HG03159 (cell line): ENCODE data around the gene PRR13.
A peak's percentile ranks its signal among the peaks of the same experiment; 100 is the strongest.
"Not testable (repeated sequence)": the region's sequence is repeated elsewhere in the genome, so short reads cannot be mapped to it uniquely, and the experiment has no call there.

ENCODE experiments used
- ATAC-seq: cut with Tn5 transposase; IDR thresholded peaks from one replicate; pipeline ENCODE4 v1.9.1; 2021; ENCODE audit warnings: mild to moderate bottlenecking, moderate library complexity; ENCODE audit not compliant: unreplicated experiment

The PRR13 gene, protein sequence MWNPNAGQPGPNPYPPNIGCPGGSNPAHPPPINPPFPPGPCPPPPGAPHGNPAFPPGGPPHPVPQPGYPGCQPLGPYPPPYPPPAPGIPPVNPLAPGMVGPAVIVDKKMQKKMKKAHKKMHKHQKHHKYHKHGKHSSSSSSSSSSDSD

DNA sequence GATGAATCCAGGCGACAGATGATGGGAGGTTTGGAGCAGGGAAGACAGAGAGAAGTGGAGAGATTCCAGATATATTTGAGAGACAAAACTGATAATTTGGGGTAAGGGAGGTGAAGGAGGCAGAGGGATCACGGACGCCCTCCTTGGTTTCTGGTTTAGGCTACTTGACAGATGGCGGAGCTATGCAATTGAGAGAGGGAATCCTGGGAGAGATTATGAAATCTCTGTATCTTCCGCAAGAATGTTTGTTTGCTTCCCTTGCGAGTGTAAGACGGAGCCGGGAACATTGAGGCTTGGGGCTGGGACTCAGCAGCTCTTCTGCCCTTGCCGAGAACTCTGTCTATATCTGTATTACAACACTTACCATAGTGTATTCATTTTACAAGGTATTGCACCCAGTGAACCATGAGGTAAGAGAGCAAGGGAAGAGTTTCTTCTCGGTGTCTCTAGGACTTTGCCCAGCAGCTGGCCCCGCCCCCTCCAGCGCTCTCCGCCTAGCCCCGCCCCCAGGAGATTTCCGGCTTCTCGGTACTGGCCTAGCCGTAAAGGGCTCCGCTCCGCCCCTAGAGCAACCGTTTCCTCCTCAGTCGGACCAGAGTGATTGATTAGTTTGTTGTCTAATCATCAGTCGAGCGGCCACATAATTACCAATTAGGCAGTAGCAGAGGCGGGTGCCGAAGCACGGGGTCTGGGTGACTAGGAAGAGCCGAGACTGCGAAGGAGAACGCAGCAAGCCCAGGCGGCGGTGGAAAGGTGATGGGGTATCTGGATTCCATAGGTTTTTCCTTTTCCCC lies at the start of gene PRR13:
Gene PRR13 (plus strand): TSS at position 695 of the 794 bp plus-strand sequence. CDS start 981 bp downstream, outside the sequence.
- ATAC-seq: peak; percentile 97

DNA sequence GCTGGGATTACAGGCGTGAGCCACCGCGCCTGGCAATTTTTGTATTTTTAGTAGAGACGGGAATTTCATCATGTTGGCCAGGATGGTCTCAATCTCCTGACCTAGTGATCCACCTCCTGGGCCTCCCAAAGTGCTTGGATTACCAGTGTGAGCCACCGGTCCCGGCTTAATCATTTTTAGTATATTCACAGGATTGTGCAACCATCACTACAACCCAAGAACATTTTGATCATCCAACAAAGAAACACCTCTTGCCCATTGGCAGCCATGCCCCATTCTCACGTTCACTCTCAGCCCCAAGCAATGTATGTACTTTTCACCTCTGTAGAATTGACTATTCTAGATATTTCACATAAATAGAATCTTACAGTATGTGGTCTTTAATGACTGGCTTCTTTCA lies 41.6 kb upstream of the PRR13 start:
- ATAC-seq: no peak

DNA sequence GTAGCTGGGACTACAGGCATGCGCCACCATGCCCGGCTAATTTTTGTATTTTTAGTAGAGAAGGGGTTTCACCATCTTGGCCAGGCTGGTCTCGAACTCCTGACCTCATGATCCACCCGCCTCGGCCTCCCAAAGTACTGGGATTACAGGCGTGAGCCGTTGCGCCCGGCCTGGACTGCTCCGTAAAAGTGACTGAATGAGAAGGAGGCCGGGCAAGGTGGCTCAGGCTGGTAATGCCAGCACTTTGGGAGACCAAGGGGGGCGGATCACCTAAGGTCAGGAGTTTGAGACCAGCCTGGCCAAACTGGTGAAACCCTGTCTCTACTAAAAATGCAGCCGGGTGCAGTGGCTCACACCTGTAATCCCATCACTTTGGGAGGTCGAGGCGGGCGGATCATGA lies 39.2 kb upstream of the PRR13 start:
- ATAC-seq: not testable (repeated sequence)

DNA sequence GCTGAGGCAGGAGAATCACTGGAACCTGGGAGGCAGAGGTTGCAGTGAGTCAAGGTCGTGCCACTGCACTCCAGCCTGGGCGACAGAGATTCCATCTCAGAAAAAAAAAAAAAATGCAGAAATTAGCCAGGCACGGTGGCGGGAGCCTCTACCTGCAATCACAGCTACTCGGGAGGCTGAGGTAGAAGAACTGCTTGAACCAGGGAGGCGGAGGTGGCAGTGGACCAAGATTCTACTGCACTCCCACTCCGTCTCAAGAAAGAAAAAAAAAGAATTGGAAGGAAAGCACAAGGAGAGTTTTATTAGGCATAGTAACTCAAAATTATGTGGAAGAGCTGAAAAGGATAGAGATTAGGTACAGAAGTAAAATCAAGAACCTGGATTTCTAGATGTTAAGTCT lies 38.7 kb upstream of the PRR13 start:
- ATAC-seq: no peak

DNA sequence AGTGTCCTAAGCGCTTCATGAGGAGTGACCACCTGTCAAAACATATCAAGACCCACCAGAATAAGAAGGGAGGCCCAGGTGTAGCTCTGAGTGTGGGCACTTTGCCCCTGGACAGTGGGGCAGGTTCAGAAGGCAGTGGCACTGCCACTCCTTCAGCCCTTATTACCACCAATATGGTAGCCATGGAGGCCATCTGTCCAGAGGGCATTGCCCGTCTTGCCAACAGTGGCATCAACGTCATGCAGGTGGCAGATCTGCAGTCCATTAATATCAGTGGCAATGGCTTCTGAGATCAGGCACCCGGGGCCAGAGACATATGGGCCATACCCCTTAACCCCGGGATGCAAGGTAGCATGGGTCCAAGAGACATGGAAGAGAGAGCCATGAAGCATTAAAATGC lies 30.6 kb upstream of the PRR13 start:
- ATAC-seq: no peak

DNA sequence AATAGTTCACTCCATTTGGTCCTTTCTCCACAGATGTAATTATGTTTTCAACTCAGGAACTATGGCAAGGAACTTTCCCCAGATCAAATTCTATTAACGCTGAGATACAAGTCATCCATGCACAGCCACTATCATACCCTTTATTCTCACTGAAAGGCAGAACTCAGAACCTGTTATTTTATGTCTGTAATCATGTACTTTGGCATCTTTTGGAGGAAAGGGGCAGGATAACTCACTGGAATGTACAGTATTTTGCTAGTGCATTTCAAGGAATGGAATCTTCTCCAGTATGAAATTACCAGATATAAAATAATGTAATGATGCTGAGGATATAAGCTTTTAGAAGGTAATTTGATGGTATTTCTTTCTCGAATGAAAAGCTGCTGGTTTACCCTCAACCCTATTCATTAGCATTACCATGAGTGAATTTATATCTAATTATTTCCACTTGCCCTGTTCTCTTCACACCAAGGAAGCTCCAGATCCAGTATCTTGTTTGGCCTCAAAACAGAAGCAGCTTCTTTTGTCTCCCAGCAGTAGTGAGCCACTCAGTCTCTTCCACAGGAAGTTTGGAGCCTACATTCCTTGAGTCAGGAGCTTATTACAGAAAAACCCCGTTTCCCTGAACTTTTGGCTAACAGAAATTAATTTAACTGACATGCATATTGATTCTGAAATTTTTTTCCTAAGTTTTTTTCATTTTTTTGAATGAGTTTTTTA lies 27.9 kb upstream of the PRR13 start:
- ATAC-seq: no peak

DNA sequence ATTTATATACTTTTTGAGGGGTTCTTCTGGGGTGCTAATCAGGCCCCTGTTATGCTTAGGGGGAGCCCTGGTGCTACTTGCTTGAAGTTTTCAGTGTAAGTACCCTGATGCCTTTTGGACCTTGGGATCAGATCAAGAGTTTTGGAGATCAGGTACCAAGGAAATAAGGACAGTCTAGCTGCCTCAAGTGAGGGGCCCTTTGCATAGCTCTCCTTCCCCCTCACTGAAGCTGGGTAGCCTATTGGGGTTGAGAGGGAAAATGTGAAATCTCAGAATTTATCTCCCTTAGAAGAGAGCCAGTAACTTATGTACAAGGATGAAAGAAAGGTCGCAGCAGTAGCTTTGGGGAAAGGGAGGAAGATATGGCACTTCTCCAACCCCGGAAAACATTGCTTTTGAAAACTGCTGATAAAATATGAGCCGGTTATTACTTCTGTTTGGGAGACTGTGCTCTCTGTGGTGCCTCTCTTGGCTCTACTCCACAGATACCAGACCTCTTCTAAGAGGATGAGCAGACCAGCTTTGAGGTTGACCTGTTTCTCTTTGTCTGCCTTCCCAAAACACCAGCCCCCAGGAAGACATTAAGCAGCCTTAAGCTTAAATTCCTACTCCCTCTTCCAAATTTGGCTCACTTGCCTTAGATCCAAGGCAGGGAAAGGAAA lies 26.6 kb upstream of the PRR13 start:
- no peak for ATAC-seq

DNA sequence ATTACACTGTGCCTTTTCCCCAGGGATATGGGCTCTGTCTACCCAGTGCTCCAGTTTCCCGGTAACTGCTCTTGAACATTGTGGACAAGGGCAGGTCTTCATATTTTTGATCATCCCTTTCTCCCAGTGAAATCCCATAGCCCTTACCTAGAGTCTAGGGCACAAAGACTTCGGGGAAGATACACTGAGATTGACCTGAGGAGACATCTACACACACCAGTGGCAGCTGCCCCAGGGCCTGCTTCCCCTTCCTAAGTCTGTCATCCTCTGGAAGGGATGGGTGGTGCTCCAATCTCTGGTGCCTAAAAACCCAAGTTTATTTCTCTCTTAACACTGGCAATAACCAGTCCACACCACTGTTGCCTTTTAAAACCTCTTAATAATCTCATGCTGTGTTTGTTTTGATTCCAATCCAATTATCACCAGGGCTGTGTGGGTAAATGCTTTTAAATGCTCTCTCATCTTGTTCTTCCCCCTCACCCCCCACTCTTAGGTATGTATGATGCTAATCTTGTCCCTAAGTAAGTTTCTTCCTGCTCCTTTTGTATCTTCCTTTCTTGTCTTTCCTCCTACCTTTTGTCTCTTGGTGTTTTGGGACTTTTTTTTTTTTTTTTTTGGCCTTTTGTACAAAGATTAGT lies 25.7 kb upstream of the PRR13 start:
- ATAC-seq: not testable (repeated sequence)

DNA sequence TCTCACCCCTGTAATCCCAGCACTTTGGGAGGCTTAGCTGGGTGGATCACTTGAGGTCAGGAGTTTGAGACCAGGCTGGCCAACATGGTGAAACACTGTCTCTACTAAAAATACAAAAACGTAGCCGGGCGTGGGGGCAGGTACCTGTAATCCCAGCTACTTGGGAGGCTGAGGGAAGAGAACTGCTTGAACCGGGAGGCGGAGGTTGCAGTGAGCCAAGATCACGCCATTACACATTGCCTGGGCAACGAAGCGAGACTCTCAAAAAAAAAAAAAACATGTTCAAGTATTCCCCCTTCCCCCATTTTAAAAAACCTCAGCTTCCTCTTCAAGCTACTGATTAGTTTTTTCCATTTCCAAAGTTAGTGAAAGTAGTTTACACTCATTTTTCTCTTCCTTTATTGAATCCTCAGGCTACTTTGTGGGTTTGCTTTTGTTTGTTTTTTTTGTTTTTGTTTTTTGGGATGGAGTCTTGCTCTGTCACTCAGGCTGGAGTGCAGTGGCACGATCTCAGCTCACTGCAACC lies 24.2 kb upstream of the PRR13 start:
- ATAC-seq: not testable (repeated sequence)

DNA sequence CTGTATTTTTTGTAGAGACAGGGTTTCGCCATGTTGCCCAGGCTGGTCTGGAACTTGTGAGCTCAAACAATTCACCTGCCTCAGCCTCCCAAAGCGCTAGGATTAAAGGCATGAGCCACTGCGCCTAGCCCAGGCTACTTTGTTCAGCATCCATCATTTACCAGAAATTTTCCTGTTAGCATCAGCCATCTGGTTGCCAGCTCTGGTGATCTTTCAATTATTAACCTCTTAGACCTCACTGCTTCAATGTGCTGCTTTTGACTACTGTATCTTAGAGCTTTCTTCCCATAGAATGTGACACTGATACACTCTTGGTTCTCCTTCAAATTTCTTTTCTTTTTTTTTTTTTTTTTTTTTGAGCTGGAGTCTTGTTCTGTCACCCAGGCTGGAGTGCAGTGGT lies 23.3 kb upstream of the PRR13 start:
- ATAC-seq: no peak

DNA sequence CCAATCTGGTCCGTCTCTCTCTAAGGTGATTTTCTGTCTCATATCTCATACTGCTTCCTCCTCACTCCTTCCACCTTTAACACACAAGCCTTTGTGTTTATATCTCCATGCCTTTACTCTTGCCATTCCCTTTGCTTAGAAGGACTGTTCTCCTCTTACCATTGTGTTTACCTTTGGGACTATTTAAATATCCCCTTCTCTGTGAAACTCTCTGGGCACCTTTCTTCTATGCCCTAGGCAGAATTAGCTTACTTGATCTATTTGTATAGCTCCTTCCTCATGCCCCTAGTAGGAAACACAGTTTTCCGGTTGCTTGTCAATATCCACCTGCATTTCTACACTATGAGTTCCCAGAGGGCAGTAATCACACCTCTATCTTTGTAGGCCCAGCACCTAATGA lies 21.8 kb upstream of the PRR13 start:
- ATAC-seq: no peak

DNA sequence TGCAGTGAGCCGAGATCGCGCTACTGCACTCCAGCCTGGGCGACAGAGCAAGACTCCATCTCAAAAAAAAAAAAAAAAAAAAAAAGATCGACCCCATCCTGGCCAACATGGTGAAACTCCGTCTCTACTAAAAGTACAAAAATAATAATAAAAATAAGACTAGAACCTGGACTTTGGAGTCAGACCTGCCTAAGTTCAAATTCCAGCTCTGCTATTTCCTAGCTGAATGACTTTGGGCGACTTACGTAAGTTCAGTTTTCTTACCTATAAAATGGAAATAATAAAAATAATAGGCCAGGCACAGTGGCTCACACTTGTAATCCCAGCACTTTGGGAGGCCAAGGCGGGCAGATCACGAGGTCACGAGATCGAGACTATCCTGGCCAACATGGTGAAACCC lies 19.3 kb upstream of the PRR13 start:
- ATAC-seq: not testable (repeated sequence)

DNA sequence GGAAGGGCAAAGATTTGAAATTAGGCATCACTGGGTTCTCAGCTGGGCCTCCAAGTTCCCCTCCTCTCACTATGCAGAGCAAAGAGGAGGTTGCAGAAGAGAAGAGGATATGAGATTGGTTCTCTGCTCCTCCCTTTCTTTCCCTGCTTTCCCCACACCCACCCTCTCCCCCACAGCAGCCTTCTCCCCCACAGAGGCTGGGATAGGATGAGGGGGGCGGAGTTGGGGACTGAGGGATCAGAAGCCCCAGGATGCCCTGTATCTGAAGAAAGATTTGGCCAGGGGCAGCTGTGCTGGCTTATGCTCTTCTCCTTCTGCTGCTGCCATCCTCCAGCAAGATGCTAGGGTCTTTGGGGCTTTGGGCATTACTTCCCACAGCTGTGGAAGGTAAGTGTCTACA lies 17.9 kb upstream of the PRR13 start, which contains the start of gene AMHR2:
Gene AMHR2 (plus strand): TSS at position 259 of the 400 bp plus-strand sequence. CDS start 80 bp downstream, at position 339.
- ATAC-seq: no peak

DNA sequence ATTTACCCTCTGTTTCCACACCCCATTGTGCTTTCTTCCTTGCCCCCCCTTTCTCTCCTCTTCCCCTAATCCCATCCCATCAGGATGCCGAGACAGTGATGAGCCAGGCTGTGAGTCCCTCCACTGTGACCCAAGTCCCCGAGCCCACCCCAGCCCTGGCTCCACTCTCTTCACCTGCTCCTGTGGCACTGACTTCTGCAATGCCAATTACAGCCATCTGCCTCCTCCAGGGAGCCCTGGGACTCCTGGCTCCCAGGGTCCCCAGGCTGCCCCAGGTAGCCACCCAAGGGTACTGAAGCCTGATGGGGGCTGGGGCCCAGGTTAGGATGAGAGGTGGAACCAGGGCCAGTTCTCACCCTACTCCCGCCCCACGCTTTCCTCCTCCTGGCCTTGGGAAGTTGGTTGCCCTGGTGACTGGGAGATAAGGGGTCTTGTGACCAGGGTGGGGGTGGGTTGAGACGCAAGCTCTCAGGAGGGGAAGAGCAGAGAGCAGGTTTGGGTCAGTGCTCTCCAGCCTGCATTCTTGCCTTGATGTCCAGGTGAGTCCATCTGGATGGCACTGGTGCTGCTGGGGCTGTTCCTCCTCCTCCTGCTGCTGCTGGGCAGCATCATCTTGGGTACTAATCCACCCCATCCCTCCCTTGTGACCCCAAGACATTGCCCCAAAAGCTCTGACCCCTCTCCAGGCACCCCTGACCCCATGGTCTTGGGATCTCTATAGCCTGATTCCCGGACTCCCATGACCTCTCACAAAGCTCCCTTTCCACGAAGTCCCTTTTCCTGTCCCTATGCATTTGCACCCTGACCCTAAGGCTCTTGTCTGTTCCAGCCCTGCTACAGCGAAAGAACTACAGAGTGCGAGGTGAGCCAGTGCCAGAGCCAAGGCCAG lies 16.7 kb upstream of the PRR13 start:
- ATAC-seq: no peak

DNA sequence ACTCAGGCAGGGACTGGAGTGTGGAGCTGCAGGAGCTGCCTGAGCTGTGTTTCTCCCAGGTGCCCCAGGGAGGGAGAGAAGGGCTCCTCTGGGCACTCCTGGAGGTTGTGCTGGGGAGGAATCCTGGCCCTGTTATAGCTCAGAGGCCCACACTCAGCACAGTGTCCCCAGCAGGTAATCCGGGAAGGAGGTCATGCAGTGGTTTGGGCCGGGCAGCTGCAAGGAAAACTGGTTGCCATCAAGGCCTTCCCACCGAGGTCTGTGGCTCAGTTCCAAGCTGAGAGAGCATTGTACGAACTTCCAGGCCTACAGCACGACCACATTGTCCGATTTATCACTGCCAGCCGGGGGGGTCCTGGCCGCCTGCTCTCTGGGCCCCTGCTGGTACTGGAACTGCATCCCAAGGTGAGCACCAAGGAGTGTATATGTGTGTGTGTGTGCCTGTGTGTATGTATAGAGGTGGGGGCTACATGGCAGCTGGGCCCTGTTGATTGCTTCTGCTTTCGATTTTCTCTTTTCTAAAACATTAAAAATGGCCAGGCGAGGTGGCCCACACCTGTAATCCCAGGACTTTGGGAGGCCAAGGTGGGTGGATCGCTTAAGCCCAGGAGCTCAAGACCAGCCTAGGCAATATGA lies 15.9 kb upstream of the PRR13 start:
- no peak for ATAC-seq

DNA sequence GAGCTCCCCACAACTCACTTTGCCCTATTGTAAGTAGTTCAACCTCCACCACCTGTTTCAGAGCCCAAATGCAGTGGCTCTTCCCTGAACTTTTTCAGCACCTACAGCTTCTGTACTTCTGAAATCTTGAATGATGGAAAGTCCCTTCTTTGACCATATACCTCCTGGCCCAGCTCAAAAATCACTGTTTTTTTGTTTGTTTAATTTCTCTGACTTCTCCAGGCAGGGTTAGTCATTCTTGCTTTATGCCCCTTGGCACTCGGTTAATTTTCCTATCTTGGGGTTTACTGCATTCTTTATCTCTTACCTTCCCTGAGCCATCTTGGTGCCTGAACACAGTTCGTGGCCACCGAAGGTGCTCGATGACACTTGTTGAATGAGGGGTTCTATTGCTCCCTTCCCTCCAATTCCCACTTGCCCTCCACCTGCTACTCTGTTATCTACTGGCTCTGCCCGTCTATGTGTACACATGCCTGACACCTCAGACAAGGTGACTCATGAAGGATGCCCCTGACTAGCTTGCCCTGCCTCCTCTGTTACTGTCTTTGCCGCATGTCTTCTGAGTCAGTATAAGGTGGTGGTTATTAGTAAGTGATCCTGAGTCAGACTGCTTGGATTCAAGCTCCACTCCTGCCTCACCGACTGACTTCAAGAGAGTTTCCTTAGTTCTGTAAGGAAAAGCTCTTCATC lies 13.5 kb upstream of the PRR13 start:
- ATAC-seq: no peak

DNA sequence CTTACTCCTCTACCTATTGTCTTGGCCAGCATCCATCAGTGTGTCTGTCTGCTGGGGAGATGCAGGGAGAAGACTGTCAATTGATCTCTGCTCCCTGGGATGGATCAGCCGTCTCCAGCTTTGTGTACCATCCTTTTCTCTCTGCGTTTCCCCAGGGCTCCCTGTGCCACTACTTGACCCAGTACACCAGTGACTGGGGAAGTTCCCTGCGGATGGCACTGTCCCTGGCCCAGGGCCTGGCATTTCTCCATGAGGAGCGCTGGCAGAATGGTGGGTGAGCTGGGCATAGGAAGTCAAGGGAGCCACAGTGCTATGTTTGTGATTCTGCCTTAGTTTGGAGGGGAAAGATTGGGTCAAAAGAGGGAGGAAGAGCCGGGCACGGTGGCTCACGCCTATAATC lies 12.8 kb upstream of the PRR13 start:
- no peak for ATAC-seq

DNA sequence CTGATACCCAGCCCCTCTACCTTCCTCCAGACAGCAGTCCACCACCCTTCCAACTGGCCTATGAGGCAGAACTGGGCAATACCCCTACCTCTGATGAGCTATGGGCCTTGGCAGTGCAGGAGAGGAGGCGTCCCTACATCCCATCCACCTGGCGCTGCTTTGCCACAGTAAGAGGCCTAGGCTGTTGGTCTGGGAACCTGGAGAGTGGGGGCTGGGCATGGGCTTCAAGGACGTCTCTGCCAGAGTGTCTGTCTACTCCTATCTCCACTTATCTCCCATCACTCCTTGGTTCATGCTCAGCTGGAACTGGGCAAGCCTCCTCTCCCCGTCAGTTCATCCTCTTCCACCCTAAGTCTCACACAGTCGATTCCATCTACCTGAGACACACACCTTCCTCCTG lies 11.4 kb upstream of the PRR13 start:
- ATAC-seq: no peak

DNA sequence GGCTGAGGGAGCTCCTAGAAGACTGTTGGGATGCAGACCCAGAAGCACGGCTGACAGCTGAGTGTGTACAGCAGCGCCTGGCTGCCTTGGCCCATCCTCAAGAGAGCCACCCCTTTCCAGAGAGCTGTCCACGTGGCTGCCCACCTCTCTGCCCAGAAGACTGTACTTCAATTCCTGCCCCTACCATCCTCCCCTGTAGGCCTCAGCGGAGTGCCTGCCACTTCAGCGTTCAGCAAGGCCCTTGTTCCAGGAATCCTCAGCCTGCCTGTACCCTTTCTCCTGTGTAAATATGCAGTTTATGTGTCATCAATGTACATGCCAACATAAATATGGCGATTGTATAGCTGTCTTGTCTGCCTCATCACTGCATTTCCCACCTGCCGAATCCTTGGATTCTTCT lies 10.3 kb upstream of the PRR13 start:
- no peak for ATAC-seq
